ENCODE measurements around the gene OR13C8.

OR13C8 gene

GRCh38 chr9:104575456-104575855 is 6.5 kb downstream of the OR13C8 start:
- H3K4me3 ChIP-seq (ENCODE audit: low read length): no peak overlapping the region
- no peak overlapping the region for H3K27ac ChIP-seq (ENCODE audit: low read length)
- H3K36me3 ChIP-seq (replicated peaks; ENCODE audit: insufficient read depth, low read length): no peaks in the 10 kb centered on the region
- H3F3A ChIP-seq (ENCODE audit: insufficient read depth, low read length): no peaks in the 10 kb centered on the region
- no peaks in the 10 kb centered on the region for H4K20me1 ChIP-seq (ENCODE audit: insufficient read depth, low read length)
- H3K9me3 ChIP-seq (replicated peaks; ENCODE audit: insufficient read depth, low read length): no peaks in the 10 kb centered on the region
- no peaks in the 10 kb centered on the region for H3K79me2 ChIP-seq (ENCODE audit: low read length)
- H3K9ac ChIP-seq (ENCODE audit: low read length): no peak overlapping the region
- no peaks in the 10 kb centered on the region for H3K27me3 ChIP-seq (replicated peaks; ENCODE audit: insufficient read depth, low read length)
- DNase-seq: no peak
- no peak for TF ChIP-seq EZH2phosphoT487 (IDR thresholded peaks at IDR 0.05; ENCODE audit: low read length)
- no peak for TF ChIP-seq CTCF (IDR thresholded peaks at IDR 0.05; ENCODE audit: low read length)
- TF ChIP-seq EZH2 (optimal IDR thresholded peaks at IDR 0.05; ENCODE audit: low read depth, low read length): no peak
- no peak overlapping the region for H3K4me2 ChIP-seq (ENCODE audit: low read depth, low read length)
- no peak overlapping the region for H2AFZ ChIP-seq (ENCODE audit: low read length)
- H3K4me1 ChIP-seq (ENCODE audit: low read length): no peaks in the 10 kb centered on the region
- H3K9me2 ChIP-seq (replicated peaks; ENCODE audit: insufficient read depth, low read length): no peaks in the 10 kb centered on the region

GRCh38 chr9:104577263-104577662 is 8.3 kb downstream of the OR13C8 start:
- Histone ChIP-seq H3K9me2 (replicated peaks; ENCODE audit: insufficient read depth, low read length) (no peaks in the 10 kb centered on the region), H4K20me1 (ENCODE audit: insufficient read depth, low read length) (no peaks in the 10 kb centered on the region), H3K9ac (ENCODE audit: low read length) (no peak overlapping the region), H3K9me3 (replicated peaks; ENCODE audit: insufficient read depth, low read length) (no peaks in the 10 kb centered on the region), H3F3A (ENCODE audit: insufficient read depth, low read length) (no peaks in the 10 kb centered on the region), H2AFZ (ENCODE audit: low read length) (no peak overlapping the region), H3K4me3 (ENCODE audit: low read length) (no peak overlapping the region), H3K36me3 (replicated peaks; ENCODE audit: insufficient read depth, low read length) (no peaks in the 10 kb centered on the region), H3K27me3 (replicated peaks; ENCODE audit: insufficient read depth, low read length) (no peaks in the 10 kb centered on the region), H3K79me2 (ENCODE audit: low read length) (no peaks in the 10 kb centered on the region), H3K4me1 (ENCODE audit: low read length) (no peaks in the 10 kb centered on the region), H3K4me2 (ENCODE audit: low read depth, low read length) (no peak overlapping the region), H3K27ac (ENCODE audit: low read length) (no peak overlapping the region)
- no peak for DNase-seq
- no peak for TF ChIP-seq EZH2 (optimal IDR thresholded peaks at IDR 0.05; ENCODE audit: low read depth, low read length)
- no peak for TF ChIP-seq EZH2phosphoT487 (IDR thresholded peaks at IDR 0.05; ENCODE audit: low read length)
- no peak for TF ChIP-seq CTCF (IDR thresholded peaks at IDR 0.05; ENCODE audit: low read length)

GRCh38 chr9:104580562-104580961 is 11.6 kb downstream of the OR13C8 start:
- Histone ChIP-seq H3F3A (ENCODE audit: insufficient read depth, low read length) (no peaks in the 10 kb centered on the region), H3K9me3 (replicated peaks; ENCODE audit: insufficient read depth, low read length) (no peaks in the 10 kb centered on the region)
- no peak for TF ChIP-seq EZH2phosphoT487 (IDR thresholded peaks at IDR 0.05; ENCODE audit: low read length)
- TF ChIP-seq EZH2 (optimal IDR thresholded peaks at IDR 0.05; ENCODE audit: low read depth, low read length): no peak
- TF ChIP-seq CTCF (IDR thresholded peaks at IDR 0.05; ENCODE audit: low read length): no peak

More at GRCh38 chr9:104580562-104580961, 11.6 kb downstream of the OR13C8 start:
- Histone ChIP-seq H3K9me2 (replicated peaks; ENCODE audit: insufficient read depth, low read length) (no peaks in the 10 kb centered on the region), H3K36me3 (replicated peaks; ENCODE audit: insufficient read depth, low read length) (no peaks in the 10 kb centered on the region), H3K79me2 (ENCODE audit: low read length) (no peaks in the 10 kb centered on the region), H2AFZ (ENCODE audit: low read length) (no peak overlapping the region), H3K4me3 (ENCODE audit: low read length) (no peak overlapping the region), H3K27ac (ENCODE audit: low read length) (no peak overlapping the region), H4K20me1 (ENCODE audit: insufficient read depth, low read length) (no peaks in the 10 kb centered on the region), H3K4me2 (ENCODE audit: low read depth, low read length) (no peak overlapping the region), H3K27me3 (replicated peaks; ENCODE audit: insufficient read depth, low read length) (no peaks in the 10 kb centered on the region), H3K9ac (ENCODE audit: low read length) (no peak overlapping the region), H3K4me1 (ENCODE audit: low read length) (no peaks in the 10 kb centered on the region)
- no peak for DNase-seq

Data from MM.1S (cell line).